HG02852 (cell line): Measurements from ENCODE around the gene CABLES2.

Experiments used
- ATAC-seq: cut with Tn5 transposase; IDR thresholded peaks from one replicate; pipeline ENCODE4 v1.9.1; 2021; ENCODE audit warnings: mild to moderate bottlenecking, moderate library complexity; ENCODE audit not compliant: unreplicated experiment

The CABLES2 gene

GRCh38 chr20:62351469-62352401 lies 55.4 kb downstream of the CABLES2 start:
- ATAC-seq: no peak

DNA sequence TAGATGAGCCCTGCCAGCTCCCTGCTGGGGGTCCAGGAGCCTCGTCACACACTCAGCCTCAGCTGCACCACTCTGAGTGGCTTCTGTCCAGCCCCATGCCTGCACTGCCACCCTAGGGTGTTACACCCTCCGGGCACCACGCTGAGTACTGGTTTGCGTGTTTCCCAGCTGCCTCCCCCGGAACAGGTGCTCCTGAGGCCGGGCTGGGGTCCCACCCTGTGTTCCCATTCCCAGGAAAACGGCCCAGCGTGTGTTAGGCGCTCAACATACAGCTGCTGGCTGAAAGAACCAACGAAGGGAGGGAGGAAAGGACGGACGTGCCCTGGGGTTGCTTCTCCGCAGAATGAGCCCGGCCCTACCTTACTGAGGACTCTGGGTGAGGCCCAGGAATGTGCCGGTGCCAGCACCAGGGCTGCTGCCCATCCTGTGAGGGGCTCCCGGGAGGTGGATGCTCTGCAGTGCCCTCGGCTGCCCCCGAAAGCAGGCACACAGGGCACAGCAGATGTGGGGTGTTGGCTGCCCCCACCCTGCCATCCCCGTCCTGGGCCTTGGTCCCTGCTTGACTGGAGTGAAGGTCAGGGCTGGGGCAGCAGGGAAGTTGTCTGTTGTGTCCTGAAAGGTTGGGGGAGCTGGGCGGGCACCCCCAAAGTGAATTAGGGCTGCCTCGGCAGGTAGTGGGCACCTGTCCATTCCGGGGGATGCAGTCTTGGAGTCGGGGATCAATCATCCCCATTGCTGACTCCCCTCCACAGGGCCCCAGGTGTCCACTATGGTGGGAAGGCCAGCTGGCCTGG lies 56.3 kb downstream of the CABLES2 start:
- ATAC-seq: no peak

GRCh38 chr20:62350098-62350628 lies 56.9 kb downstream of the CABLES2 start:
- ATAC-seq: no peak

DNA sequence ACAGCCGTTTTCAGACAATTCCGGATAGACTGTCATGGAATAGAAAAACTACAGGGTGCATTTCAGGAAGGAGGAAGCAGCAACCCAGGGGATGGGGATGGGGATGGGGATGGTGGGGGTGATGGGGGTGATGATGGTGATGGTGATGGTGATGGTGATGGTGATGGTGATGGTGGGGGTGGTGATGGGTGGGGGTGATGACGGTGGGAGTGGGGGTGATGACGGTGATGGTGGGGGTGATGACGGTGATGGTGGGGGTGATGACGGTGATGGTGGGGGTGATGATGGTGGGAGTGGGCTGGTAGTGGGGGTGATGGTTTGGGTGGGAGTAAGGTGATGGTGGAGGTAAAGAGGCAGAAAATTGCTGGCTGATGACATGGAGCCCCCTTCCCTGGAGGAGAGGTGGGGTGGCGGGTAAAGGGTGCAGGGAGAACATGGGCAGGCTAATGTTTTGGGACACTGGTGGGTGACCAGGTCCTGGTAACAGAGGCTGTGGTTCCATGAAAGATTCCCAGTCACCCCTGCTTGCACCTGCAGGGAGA lies 57.5 kb downstream of the CABLES2 start:
- no peak for ATAC-seq

DNA sequence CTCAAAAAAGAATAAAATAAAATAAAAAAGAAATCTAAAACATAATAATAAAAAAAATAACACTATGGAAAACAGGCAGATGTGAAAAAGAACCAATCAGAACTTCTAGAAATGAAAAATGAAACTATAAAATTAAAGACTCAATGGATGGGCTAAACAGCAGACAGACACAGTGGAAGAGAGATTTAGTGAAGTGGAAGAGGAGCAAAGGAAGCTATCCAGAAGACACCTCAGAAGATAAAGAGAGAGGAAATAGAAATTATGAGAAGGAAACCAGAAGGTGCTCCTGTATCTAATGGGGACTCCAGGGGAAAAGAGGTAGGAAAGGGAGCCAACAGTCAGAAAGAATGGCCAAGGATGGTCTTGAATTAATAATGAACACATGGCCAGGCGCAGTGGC lies 58.5 kb downstream of the CABLES2 start:
- ATAC-seq: no peak

DNA sequence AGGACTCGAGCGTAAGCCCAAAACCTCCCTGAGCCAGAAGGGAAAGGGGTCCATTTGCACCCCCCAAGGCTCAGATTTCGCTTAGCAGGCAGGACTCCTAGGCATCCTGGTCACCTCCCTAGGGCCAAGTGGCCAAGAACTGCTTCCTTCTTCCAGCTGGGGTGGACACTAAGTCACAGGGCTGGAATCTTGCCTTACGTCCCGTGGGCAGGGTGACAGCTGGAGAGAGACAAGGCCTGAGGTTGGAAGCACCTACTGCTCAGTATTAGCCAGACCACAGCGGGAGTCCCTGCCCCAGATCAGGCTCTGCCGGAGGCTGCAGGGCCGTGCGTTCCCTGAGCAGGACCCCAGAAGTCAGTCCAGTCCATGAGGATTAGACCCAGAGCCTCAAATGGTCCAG lies 59.6 kb downstream of the CABLES2 start:
- ATAC-seq: no peak

GRCh38 chr20:62347151-62347404 lies 60.0 kb downstream of the CABLES2 start:
- no peak for ATAC-seq

GRCh38 chr20:62346398-62347150 lies 60.5 kb downstream of the CABLES2 start:
- ATAC-seq: no peak

GRCh38 chr20:62345681-62346370 lies 61.3 kb downstream of the CABLES2 start:
- ATAC-seq: no peak

GRCh38 chr20:62344782-62345181 lies 62.3 kb downstream of the CABLES2 start:
- ATAC-seq: no peak

DNA sequence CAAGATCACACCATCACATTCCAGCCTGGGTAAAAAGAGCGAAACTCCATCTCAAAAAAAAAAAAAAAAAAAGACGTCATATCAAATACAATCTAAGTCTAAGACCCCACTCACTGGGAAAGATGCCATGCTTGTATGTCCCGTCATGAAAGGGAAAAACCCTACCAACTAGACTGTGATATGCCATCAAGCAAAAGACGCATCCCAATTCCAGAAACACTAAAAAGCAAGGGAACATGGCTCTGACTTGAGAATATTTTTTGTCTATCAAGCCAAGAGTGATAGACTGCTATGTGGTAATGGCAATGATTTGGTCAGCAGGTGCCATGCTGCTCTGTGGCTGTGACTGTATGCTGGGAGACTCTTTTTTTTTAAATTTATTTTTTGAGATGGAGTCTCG lies 63.0 kb downstream of the CABLES2 start:
- ATAC-seq: no peak

- ATAC-seq: no peak
Observed at GRCh38 chr20:62342910-62343309, 64.2 kb downstream of the CABLES2 start.

DNA sequence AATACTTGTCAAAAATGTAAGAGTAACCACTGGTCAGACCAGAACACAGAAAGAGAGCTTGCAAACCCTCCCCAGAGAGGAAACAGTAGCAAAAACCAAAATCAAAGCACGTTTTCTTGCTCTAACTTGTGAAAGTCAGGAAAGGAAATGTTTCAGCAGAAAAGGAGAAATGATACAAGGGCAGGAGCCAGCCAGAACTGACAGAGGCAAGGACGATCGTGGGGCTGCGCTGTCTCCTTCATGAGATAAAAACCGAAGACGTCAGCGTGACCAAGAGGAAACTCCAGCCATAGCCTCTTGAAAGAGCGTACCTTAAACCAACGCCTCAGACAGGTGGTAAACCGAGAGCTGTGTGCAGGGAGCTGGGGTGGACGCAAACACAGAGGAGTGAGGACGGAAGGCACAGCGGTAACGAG lies 67.4 kb downstream of the CABLES2 start:
- peak; percentile 66 for ATAC-seq
